SK-N-SH (cell line): ENCODE results near the gene TUBA8.

Source experiments
- CTCF ChIP-seq: fragments of 200-600 bp; sonication (generic); IDR thresholded peaks from 2 replicates; pipeline ENCODE4 v1.6.1; 2017; ENCODE audit warnings: antibody characterized with exemption, mild to moderate bottlenecking, moderate library complexity
- FOXJ3 ChIP-seq: sonication (generic); formaldehyde crosslinking; IDR thresholded peaks from 2 replicates; pipeline ENCODE4 v1.5.1; 2020; ENCODE audit warnings: mild to moderate bottlenecking, missing genetic modification reagents
- MAX ChIP-seq: IDR thresholded peaks from 2 replicates; pipeline ENCODE4 v1.4.0; 2012; ENCODE audit warnings: low read depth

- TF ChIP-seq MAX (no peak), FOXJ3 (no peak), CTCF (no peak)
These were observed 40.6 kb upstream of the TUBA8 start for GRCh38 chr22:18070041-18070440.
